Gastrocnemius medialis (tissue), 4 donors: ENCODE results near the gene CDKN2D. TPM values are rescaled to one million over a fixed set of nuclear protein-coding genes. Genes with fewer than 3 reads are reported as not detected.
A peak's percentile ranks its signal among the peaks of the same experiment; 100 is the strongest.

Experiments used
- ATAC-seq, 2 donors: fragments of 150-250 bp; one replicate each; pipeline ENCODE4 v1.9.1; 2016
- DNase-seq, 2 donors: peaks; one replicate each; pipeline ENCODE4 v3.0.0-alpha.2; 2019
- H3K27ac ChIP-seq, 4 donors: fragments of 200-600 bp; sonication (generic); 1 replicate in 1 of 4; 2 replicates in 3 of 4; pipeline ENCODE4 v1.5.1; 2016 to 2018; ENCODE audit warnings: mild to moderate bottlenecking in 2 of 4, moderate library complexity in 1 of 4
- H3K27me3 ChIP-seq, 3 donors: fragments of 200-600 bp; sonication (generic) in 2 of 3; 1 replicate in 1 of 3; 2 replicates in 2 of 3; pipeline versions ENCODE4 v1.5.1 to v1.6.0; 2016 to 2019; ENCODE audit warnings: mild to moderate bottlenecking in 1 of 3, moderate library complexity in 1 of 3
- H3K36me3 ChIP-seq, 2 donors: fragments of 200-600 bp; sonication (generic) in 1 of 2; one replicate each; pipeline ENCODE4 v1.5.1; 2017 to 2018
- H3K4me1 ChIP-seq, 2 donors: fragments of 200-600 bp; sonication (generic) in 1 of 2; one replicate each; pipeline ENCODE4 v1.5.1; 2016 to 2017; ENCODE audit warnings: mild to moderate bottlenecking in 2 of 2
- H3K4me3 ChIP-seq, 4 donors: fragments of 200-600 bp; sonication (generic) in 3 of 4; 1 replicate in 1 of 4; 2 replicates in 3 of 4; pipeline ENCODE4 v1.5.1; 2016 to 2019; ENCODE audit warnings: mild to moderate bottlenecking in 2 of 4
- H3K9me3 ChIP-seq, 3 donors: fragments of 200-600 bp; sonication (generic) in 2 of 3; 1 replicate in 1 of 3; 2 replicates in 2 of 3; pipeline ENCODE4 v1.5.1; 2016 to 2019
- CTCF ChIP-seq, 5 experiments: fragments of 450-650 bp in 3 of 5; fragments of 200-600 bp in 2 of 5; sonication (generic) in 2 of 5; IDR thresholded peaks in 4 of 5; conservative IDR thresholded peaks in 1 of 5; 1 replicate in 4 of 5; 2 replicates in 1 of 5; pipeline ENCODE4 v1.5.1; 2016 to 2019; ENCODE audit warnings: antibody characterized with exemption in 5 of 5, mild to moderate bottlenecking in 3 of 5, moderate library complexity in 3 of 5
- POLR2A ChIP-seq, 2 donors: fragments of 450-650 bp; IDR thresholded peaks; one replicate each; pipeline ENCODE4 v1.6.1; 2017; ENCODE audit warnings: antibody characterized with exemption in 2 of 2, mild to moderate bottlenecking in 2 of 2, moderate library complexity in 2 of 2
- in situ Hi-C, 4 donors: fragments of 200-750 bp; cut with MboI; loops; one replicate each; pipeline versions ENCODE4 v1.15.0 to v1.8.0; 2017; ENCODE audit warnings: low sequenced_read_pairs in 4 of 4
- intact Hi-C: fragments of 100-400 bp; cut with DNase I; formaldehyde crosslinking; loops from one replicate; pipeline ENCODE4 v1.15.1; 2023; ENCODE audit warnings: low total_unique reads
- total RNA-seq, 4 donors: library from RNA; depleted of rRNA; stranded (reverse); fragments of >200 nt; gene quantifications; one replicate each; pipeline versions ENCODE4 v1.1.0 to v1.2.3, GENCODE V29; 2016

The CDKN2D gene
- total RNA-seq, 4 donors from 2014 or later = 7.3 to 18.1 (median 13.4) TPM

- no peaks in the 10 kb centered on the region for H3K27me3 ChIP-seq
- intact Hi-C loops = loop anchor here (1.0 to 10.0 kb wide), 4 partner anchors 85 to 305 kb away; partner anchors contain the start of genes CARM1, CDC37, ILF3 and TMED1
- ATAC-seq (no peak), DNase-seq (no peak)
- no peaks in the 10 kb centered on the region for H3K9me3 ChIP-seq
- peaks cover 0 to 3% of the 10 kb centered on the region in 2 donors for H3K36me3 ChIP-seq
- in situ Hi-C loops = loop anchor here in 2 of 4 donors (10.0 to 25.0 kb wide), 2 partner anchors 63 to 155 kb away; partner anchors contain the start of genes CDC37 (in 1 of the 2), KEAP1 (in 1 of the 2) and PDE4A (in 1 of the 2)
- peak overlapping the region; percentile 61 to 94 (median 71) for H3K4me3 ChIP-seq
- H3K4me1 ChIP-seq = peaks cover 35 to 40% of the 10 kb centered on the region in 2 donors
- H3K27ac ChIP-seq = peak overlapping the region; percentile 84 to 92 (median 92)
- no peak for TF ChIP-seq POLR2A (IDR thresholded peaks at IDR 0.05)
- no peak for TF ChIP-seq CTCF (IDR thresholded peaks at IDR 0.05 in 4 of 5, conservative IDR thresholded peaks at IDR 0.05 in 1 of 5)
These were observed 1.1 kb downstream of the CDKN2D start for GRCh38 chr19:10567656-10568055.

GRCh38 chr19:10566658-10567410 lies 1.9 kb downstream of the CDKN2D start:
- Histone ChIP-seq H3K27me3 (no peaks in the 10 kb centered on the region), H3K9me3 (no peaks in the 10 kb centered on the region), H3K4me1 (peaks cover 34 to 35% of the 10 kb centered on the region in 2 donors), H3K27ac (peak overlapping the region; percentile 84 to 92 (median 92)), H3K4me3 (peak overlapping the region; percentile 68 to 94 (median 86)), H3K36me3 (peaks cover 0 to 3% of the 10 kb centered on the region in 2 donors)
- no peak for DNase-seq
- in situ Hi-C loops (loop anchor here in 2 of 4 donors (10.0 to 25.0 kb wide), 2 partner anchors 62 to 155 kb away; partner anchors contain the start of genes CDC37 (in 1 of the 2), KEAP1 (in 1 of the 2) and PDE4A (in 1 of the 2)), intact Hi-C loops (loop anchor here (1.0 to 10.0 kb wide), 4 partner anchors 24 to 305 kb away; partner anchors contain the start of genes ATG4D, CARM1, ILF3 and TMED1)
- TF ChIP-seq CTCF (IDR thresholded peaks at IDR 0.05 in 4 of 5, conservative IDR thresholded peaks at IDR 0.05 in 1 of 5) (no peak), POLR2A (IDR thresholded peaks at IDR 0.05) (no peak)
- no peak for ATAC-seq

GRCh38 chr19:10566408-10566657 lies 2.4 kb downstream of the CDKN2D start:
- no peak for ATAC-seq
- in situ Hi-C loops = loop anchor here in 2 of 4 donors (10.0 to 25.0 kb wide), 2 partner anchors 62 to 154 kb away; partner anchors contain the start of genes CDC37 (in 1 of the 2), KEAP1 (in 1 of the 2) and PDE4A (in 1 of the 2)
- Histone ChIP-seq H3K36me3 (peaks cover 0 to 3% of the 10 kb centered on the region in 2 donors), H3K27ac (peak overlapping the region; percentile 84 to 92 (median 92)), H3K4me3 (peak overlapping the region; percentile 68 to 94 (median 86)), H3K27me3 (no peaks in the 10 kb centered on the region), H3K4me1 (peaks cover 34 to 35% of the 10 kb centered on the region in 2 donors), H3K9me3 (no peaks in the 10 kb centered on the region)
- TF ChIP-seq CTCF (IDR thresholded peaks at IDR 0.05 in 4 of 5, conservative IDR thresholded peaks at IDR 0.05 in 1 of 5) (no peak), POLR2A (IDR thresholded peaks at IDR 0.05) (no peak)
- intact Hi-C loops = loop anchor here (1.0 to 10.0 kb wide), 4 partner anchors 23 to 306 kb away; partner anchors contain the start of genes ATG4D, CARM1, ILF3 and TMED1
- no peak for DNase-seq

GRCh38 chr19:10565567-10566407 lies 3.0 kb downstream of the CDKN2D start, which contains the start of gene KRI1:
Gene KRI1, minus strand, starts transcription at chr19:10566010. Its CDS starts 11 bp downstream, at chr19:10565999.
- Histone ChIP-seq H3K27ac (peak within 1 kb of the TSS; percentile 84 to 92 (median 92)), H3K4me3 (peak within 1 kb of the TSS; percentile 68 to 94 (median 86)), H3K36me3 (peaks cover 0 to 3% of the 10 kb centered on the region in 2 donors), H3K9me3 (no peaks in the 10 kb centered on the region), H3K4me1 (peaks cover 34 to 35% of the 10 kb centered on the region in 2 donors), H3K27me3 (no peaks in the 10 kb centered on the region)
- peak; percentile 97 for DNase-seq
- ATAC-seq = peak; percentile 77 to 80
- intact Hi-C loops (loop anchor here (1.0 to 10.0 kb wide), 4 partner anchors 22 to 307 kb away; partner anchors contain the start of genes ATG4D, CARM1, ILF3 and TMED1), in situ Hi-C loops (loop anchor here in 2 of 4 donors (10.0 to 25.0 kb wide), 2 partner anchors 61 to 153 kb away; partner anchors contain the start of genes CDC37 (in 1 of the 2), KEAP1 (in 1 of the 2) and PDE4A (in 1 of the 2))
- TF ChIP-seq CTCF (IDR thresholded peaks at IDR 0.05 in 4 of 5, conservative IDR thresholded peaks at IDR 0.05 in 1 of 5) (peak; percentile 34 to 75 (median 55)), POLR2A (IDR thresholded peaks at IDR 0.05) (peak; percentile 80 to 94)
